ENCODE data around the gene NLRP14.

The NLRP14 gene

DNA sequence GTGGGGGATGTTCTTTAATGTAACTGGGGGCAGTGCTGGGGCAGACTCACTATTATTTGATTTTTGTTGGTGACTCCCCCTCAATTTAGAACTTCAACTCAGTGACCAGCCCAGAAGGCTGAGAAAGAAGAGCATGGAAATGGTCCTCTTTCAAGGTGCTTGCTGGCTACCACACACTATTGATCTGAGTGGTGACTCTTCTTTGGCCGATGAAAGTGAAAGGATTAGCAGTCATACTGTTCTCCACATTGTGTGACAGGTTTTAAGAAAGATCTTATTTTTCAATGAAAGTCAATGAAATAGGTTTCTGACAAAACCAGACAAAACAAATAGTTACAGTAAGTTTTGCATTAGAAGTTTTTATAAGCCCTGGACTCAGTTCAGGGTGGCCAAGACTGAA, 29.9 kb downstream of the NLRP14 start:
- DNase-seq (ENCODE audit: low read depth in 2 of 2), result no peak

DNA sequence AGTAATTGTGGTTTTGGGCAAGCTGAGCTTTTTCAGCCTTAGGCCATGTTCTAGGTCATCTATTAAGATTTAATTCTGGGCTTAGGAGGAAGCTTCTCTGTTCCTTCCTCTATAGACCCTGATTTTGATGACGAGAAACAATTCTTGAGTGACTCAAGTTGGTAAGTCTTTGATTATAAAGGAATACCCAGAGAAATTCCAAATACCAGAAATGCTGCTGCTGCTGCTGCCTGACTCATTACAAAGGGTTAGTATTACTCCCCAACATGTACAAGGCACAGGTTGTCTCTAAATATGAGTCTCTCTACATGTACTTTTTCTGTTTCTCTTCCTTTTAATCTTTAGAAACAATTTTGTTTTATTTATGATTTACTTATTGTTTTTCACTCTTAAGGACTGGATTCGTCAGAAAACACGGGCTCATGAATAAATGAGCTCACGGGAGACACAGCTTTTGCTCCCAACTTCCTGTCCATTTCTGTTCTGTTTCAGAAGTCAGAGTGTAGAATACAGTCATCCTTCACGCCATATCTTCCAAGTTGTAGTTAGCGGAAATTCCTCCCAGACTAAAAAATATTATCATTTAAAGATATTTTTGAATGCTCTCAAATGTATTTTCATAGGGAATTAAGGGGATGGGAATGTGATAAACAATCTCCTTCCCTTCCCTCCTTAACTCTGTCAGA, 36.7 kb downstream of the NLRP14 start:
- DNase-seq (ENCODE audit: low read depth in 2 of 2), result no peak

- DNase-seq (ENCODE audit: low read depth in 2 of 2), result no peak
Measured at GRCh38 chr11:7057641-7058040, 37.4 kb downstream of the NLRP14 start.

GRCh38 chr11:7060868-7061267, 40.6 kb downstream of the NLRP14 start:
- DNase-seq (ENCODE audit: low read depth in 2 of 2), result no peak

- no peak for DNase-seq (ENCODE audit: low read depth in 2 of 2)
Measured at GRCh38 chr11:7062534-7062933, 42.3 kb downstream of the NLRP14 start.

DNA sequence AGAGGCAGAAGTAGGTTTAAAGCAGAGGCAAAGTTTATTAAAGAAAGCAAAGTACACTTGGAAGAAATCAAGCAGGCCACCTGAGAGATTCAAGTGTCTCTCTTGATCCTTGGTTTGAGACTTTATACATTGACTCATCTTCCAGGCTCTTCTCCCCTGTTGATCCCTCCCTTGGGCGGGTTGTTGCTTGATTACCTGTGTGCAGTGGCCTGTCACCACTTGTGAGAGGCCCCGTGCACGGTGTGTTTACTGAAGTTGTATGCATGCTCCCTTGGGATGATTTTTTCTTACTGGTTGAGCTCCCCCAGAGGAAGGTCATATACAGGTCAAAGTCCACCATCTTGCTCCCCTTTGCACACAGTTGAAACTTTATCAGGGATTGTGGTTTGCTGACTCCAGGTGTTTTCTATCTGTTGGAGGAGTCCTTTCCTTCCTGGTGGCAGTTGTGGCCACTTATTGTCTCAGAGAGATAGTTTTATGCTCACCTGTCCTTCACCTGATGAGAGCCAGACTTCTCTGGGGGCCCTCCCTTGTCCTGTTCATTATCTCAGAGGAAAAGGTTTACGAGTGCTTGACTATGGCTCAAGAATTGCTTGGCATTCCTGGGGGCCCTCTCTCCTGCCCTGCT, 52.2 kb downstream of the NLRP14 start:
- DNase-seq (ENCODE audit: low read depth in 2 of 2), result no peak

GRCh38 chr11:7077101-7077500, 56.8 kb downstream of the NLRP14 start:
- no peak for DNase-seq (ENCODE audit: low read depth in 2 of 2)

GRCh38 chr11:7079545-7080135, 59.4 kb downstream of the NLRP14 start:
- no peak for DNase-seq (ENCODE audit: low read depth in 2 of 2)

- DNase-seq (ENCODE audit: low read depth in 2 of 2), result no peak
Measured at GRCh38 chr11:7080900-7081299, 60.6 kb downstream of the NLRP14 start.

DNA sequence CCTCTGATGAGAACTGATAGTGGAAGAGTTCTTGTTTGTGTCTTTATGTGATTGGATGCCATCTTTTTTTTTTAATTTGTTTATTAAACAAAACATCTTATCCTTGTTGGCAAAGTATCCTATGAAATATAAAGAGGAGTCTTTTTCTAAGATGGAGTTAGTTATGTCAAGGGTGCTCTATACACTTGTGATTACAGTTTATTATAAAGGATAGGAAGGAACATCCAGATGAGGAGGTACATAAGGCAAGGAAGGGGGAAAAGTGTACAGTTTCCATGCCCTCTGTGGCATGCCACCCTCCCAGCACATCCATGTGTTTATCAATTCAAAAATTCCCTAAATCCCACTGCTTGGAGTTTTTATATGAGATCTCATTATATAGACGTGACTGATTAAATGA, 61.2 kb downstream of the NLRP14 start:
- DNase-seq (ENCODE audit: low read depth in 2 of 2), result no peak

GRCh38 chr11:7088921-7089320, 68.6 kb downstream of the NLRP14 start, which contains the start of gene RBMXL2:
RBMXL2 (plus strand) TSS chr11:7088998; CDS start chr11:7089121, 123 bp downstream.
- no peak for DNase-seq (ENCODE audit: low read depth in 2 of 2)

- no peak for DNase-seq (ENCODE audit: low read depth in 2 of 2)
Measured at GRCh38 chr11:7089328-7090251, 69.3 kb downstream of the NLRP14 start.

DNA sequence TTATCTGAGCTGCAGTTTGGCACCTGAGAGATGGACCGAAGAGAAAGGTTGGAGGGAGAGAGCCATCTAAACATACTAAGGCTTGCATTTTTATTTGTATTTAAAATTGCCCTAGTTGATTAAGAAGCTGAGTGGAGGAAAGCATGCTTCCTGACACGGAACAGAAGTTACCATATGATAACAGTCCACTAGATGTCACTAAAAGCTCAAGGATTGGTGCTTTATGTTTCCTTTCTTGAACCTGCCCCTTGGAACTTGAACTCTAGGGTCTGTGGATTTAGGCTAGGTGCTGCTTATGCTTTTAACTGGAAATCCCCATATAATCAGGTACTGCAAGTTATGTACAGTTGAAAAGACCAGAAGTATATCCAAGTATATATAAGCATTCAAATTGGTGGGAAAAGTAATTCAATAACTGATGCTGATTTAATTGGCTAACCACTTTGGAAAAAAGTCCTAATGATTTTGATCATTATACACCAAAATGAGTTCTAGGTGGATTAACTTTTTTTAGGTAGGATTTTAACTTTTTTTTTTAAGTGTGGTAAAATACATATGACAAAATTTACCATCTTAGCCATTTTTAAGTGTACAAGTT, 78.1 kb downstream of the NLRP14 start:
- DNase-seq (ENCODE audit: low read depth in 2 of 2), result no peak

DNA sequence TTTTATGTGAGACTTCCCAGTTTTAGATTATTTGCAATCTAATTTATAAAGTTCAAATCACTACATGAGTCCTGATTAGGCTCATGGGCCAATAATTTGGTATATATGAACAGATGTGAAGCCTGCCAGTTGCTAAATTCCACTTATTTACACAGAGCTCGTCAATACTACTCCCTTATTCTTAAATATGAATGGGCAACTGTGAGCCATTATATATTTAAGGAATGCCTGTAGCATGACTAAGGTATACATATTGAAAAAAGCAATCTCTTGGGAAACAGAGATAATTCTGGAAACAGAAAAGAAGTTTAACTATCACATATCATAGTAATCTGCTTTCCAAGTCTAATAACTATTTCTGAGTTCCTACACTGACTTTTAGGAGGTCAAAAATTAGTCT, 95.5 kb downstream of the NLRP14 start:
- DNase-seq (ENCODE audit: low read depth in 2 of 2), result no peak

- DNase-seq (ENCODE audit: low read depth in 2 of 2), result no peak
Measured at GRCh38 chr11:7116370-7116769, 96.1 kb downstream of the NLRP14 start.
